Fibroblast of lung (primary cell): ENCODE data around the gene IGF2R. TPM values are rescaled to one million over a fixed set of nuclear protein-coding genes. Genes with fewer than 3 reads are reported as not detected.
A peak's percentile ranks its signal among the peaks of the same experiment; 100 is the strongest.

Experiments used
- DNase-seq, 2 donors: peaks; one replicate each; pipeline versions ENCODE4 v3.0.0 to v3.0.0-alpha.2; 2010; ENCODE audit warnings: low read depth in 2 of 2
- H2AFZ ChIP-seq: 2 replicates; pipeline ENCODE4 v1.5.1; 2012; ENCODE audit warnings: low read length, control low read depth, inconsistent platforms
- H3K27ac ChIP-seq: 2 replicates; pipeline ENCODE4 v1.5.1; 2011; ENCODE audit warnings: low read length, control low read depth; ENCODE audit not compliant: insufficient read depth
- H3K27me3 ChIP-seq: 2 replicates; pipeline ENCODE4 v1.5.1; 2011; ENCODE audit warnings: mild to moderate bottlenecking, low read length; ENCODE audit not compliant: control insufficient read depth, insufficient read depth
- H3K36me3 ChIP-seq: 2 replicates; pipeline ENCODE4 v1.5.1; 2011; ENCODE audit warnings: low read length; ENCODE audit not compliant: control insufficient read depth, insufficient read depth
- H3K4me1 ChIP-seq: 2 replicates; pipeline ENCODE4 v1.5.1; 2011; ENCODE audit warnings: low read length; ENCODE audit not compliant: control insufficient read depth, insufficient read depth; ENCODE audit errors: extremely low read depth
- H3K4me2 ChIP-seq: 2 replicates; pipeline ENCODE4 v1.5.1; 2011; ENCODE audit warnings: low read length, control low read depth; ENCODE audit not compliant: insufficient read depth; ENCODE audit errors: extremely low read depth
- H3K4me3 ChIP-seq, 4 experiments: fragments of 200-600 bp in 1 of 4; sonication (generic) in 1 of 4; replicated peaks in 1 of 4; 2 replicates each; pipeline ENCODE4 v1.5.1; 2011 to 2016; ENCODE audit warnings: low read length in 4 of 4, low read depth in 3 of 4, mild to moderate bottlenecking in 3 of 4, control low read depth in 2 of 4, inconsistent platforms in 1 of 4, mixed read lengths in 1 of 4; ENCODE audit not compliant: insufficient read depth in 1 of 4; ENCODE audit errors: control extremely low read depth in 1 of 4
- H3K79me2 ChIP-seq: 2 replicates; pipeline ENCODE4 v1.5.1; 2012; ENCODE audit warnings: mild to moderate bottlenecking, low read length, inconsistent platforms; ENCODE audit not compliant: control insufficient read depth, insufficient read depth
- H3K9ac ChIP-seq: 2 replicates; pipeline ENCODE4 v1.5.1; 2011; ENCODE audit warnings: mild to moderate bottlenecking, low read length, control low read depth; ENCODE audit not compliant: insufficient read depth
- H3K9me3 ChIP-seq: 2 replicates; pipeline ENCODE4 v1.5.1; 2012; ENCODE audit warnings: low read depth, low read length; ENCODE audit not compliant: control insufficient read depth, insufficient read depth
- H4K20me1 ChIP-seq: 2 replicates; pipeline ENCODE4 v1.5.1; 2011; ENCODE audit warnings: low read length; ENCODE audit not compliant: control insufficient read depth, insufficient read depth; ENCODE audit errors: extremely low read depth
- CTCF ChIP-seq, 2 donors: IDR thresholded peaks in 1 of 2; conservative IDR thresholded peaks in 1 of 2; 1 replicate in 1 of 2; 2 replicates in 1 of 2; pipeline ENCODE4 v1.5.1; 2011 to 2012; ENCODE audit warnings: low read length in 2 of 2, control low read depth in 1 of 2, inconsistent platforms in 1 of 2, low read depth in 1 of 2, mild to moderate bottlenecking in 1 of 2
- EZH2 ChIP-seq: IDR thresholded peaks from 2 replicates; pipeline ENCODE4 v1.5.1; 2012; ENCODE audit warnings: low read length, control low read depth, mild to moderate bottlenecking; ENCODE audit errors: missing control alignments
- polyA plus RNA-seq, 2 donors: library from polyadenylated mRNA; depleted of rRNA in 1 of 2; stranded (reverse) in 1 of 2; unstranded in 1 of 2; fragments of >200 nt; gene quantifications; 2 replicates each; pipeline ENCODE4 v1.2.1, GENCODE V29; 2011 to 2012; ENCODE audit warnings: missing spikeins in 1 of 2
- total RNA-seq: library from RNA; depleted of rRNA; stranded (reverse); fragments of >200 nt; gene quantifications from 2 replicates; pipeline ENCODE4 v1.2.1, GENCODE V29; 2014

IGF2R gene
- total and polyA plus RNA-seq, 2 donors (not counting 1 experiment from before 2014, with no cell fraction given), result 37.6 to 300 TPM

GRCh38 chr6:160070427-160070826, 101.5 kb downstream of the IGF2R start:
- TF ChIP-seq CTCF (conservative IDR thresholded peaks at IDR 0.05 in 1 of 2, IDR thresholded peaks at IDR 0.05 in 1 of 2; ENCODE audit: low read depth in 1 of 2, low read length in 2 of 2) (no peak), EZH2 (no peak)
- H3K4me2 ChIP-seq, result no peak overlapping the region
- H3K27me3 ChIP-seq, result no peaks in the 10 kb centered on the region
- no peaks in the 10 kb centered on the region for H3K9me3 ChIP-seq
- no peak overlapping the region for H3K27ac ChIP-seq
- no peak overlapping the region for H2AFZ ChIP-seq
- H4K20me1 ChIP-seq, result no peaks in the 10 kb centered on the region
- no peak for DNase-seq
- no peaks in the 10 kb centered on the region for H3K4me1 ChIP-seq
- peaks cover 30% of the 10 kb centered on the region for H3K36me3 ChIP-seq
- H3K9ac ChIP-seq, result no peak overlapping the region
- no peaks in the 10 kb centered on the region for H3K79me2 ChIP-seq
- no peak overlapping the region for H3K4me3 ChIP-seq

GRCh38 chr6:160070831-160071230, 101.9 kb downstream of the IGF2R start:
- H3K4me2 ChIP-seq, result no peak overlapping the region
- TF ChIP-seq EZH2 (no peak), CTCF (conservative IDR thresholded peaks at IDR 0.05 in 1 of 2, IDR thresholded peaks at IDR 0.05 in 1 of 2; ENCODE audit: low read depth in 1 of 2, low read length in 2 of 2) (no peak)
- no peaks in the 10 kb centered on the region for H3K79me2 ChIP-seq
- H4K20me1 ChIP-seq, result no peaks in the 10 kb centered on the region
- H3K9ac ChIP-seq, result no peak overlapping the region
- no peaks in the 10 kb centered on the region for H3K27me3 ChIP-seq
- no peak overlapping the region for H3K27ac ChIP-seq
- H3K36me3 ChIP-seq, result peaks cover 30% of the 10 kb centered on the region
- H3K4me1 ChIP-seq, result no peaks in the 10 kb centered on the region
- no peak for DNase-seq
- H3K9me3 ChIP-seq, result no peaks in the 10 kb centered on the region
- no peak overlapping the region for H2AFZ ChIP-seq
- no peak overlapping the region for H3K4me3 ChIP-seq

GRCh38 chr6:160071805-160072690, 103.2 kb downstream of the IGF2R start:
- TF ChIP-seq EZH2, result no peak
- peak in 1 of 2 donors; percentile 20 for TF ChIP-seq CTCF (conservative IDR thresholded peaks at IDR 0.05 in 1 of 2, IDR thresholded peaks at IDR 0.05 in 1 of 2; ENCODE audit: low read depth in 1 of 2, low read length in 2 of 2)
- Histone ChIP-seq H3K4me3 (no peak overlapping the region), H3K27me3 (no peaks in the 10 kb centered on the region), H4K20me1 (no peaks in the 10 kb centered on the region), H3K4me1 (peaks cover 2% of the 10 kb centered on the region), H3K79me2 (no peaks in the 10 kb centered on the region), H2AFZ (no peak overlapping the region), H3K27ac (no peak overlapping the region), H3K4me2 (no peak overlapping the region), H3K9ac (no peak overlapping the region), H3K9me3 (no peaks in the 10 kb centered on the region), H3K36me3 (peaks cover 30% of the 10 kb centered on the region)
- no peak for DNase-seq
